Neural progenitor cell (in vitro differentiated cells): ENCODE data around the gene FAM83F. TPM values are rescaled to one million over a fixed set of nuclear protein-coding genes. Genes with fewer than 3 reads are reported as not detected.

ENCODE experiments used
- DNase-seq: peaks from one replicate; pipeline ENCODE4 v3.0.0-alpha.2; 2016; ENCODE audit warnings: low spot score
- H2AFZ ChIP-seq: fragments of 200-600 bp; sonication (generic); replicated peaks from 2 replicates; pipeline ENCODE4 v1.6.1; 2016; ENCODE audit warnings: antibody characterized with exemption
- H3F3A ChIP-seq: fragments of 200-600 bp; sonication (generic); 2 replicates; pipeline ENCODE4 v1.6.1; 2016; ENCODE audit warnings: antibody characterized with exemption, low read depth
- H3K27ac ChIP-seq: fragments of 200-600 bp; sonication (generic); 2 replicates; pipeline ENCODE4 v1.5.1; 2016; ENCODE audit warnings: mild to moderate bottlenecking
- H3K27me3 ChIP-seq: fragments of 200-600 bp; sonication (generic); 2 replicates; pipeline ENCODE4 v1.6.1; 2016; ENCODE audit warnings: mild to moderate bottlenecking, moderate library complexity
- H3K36me3 ChIP-seq: fragments of 200-600 bp; sonication (generic); 2 replicates; pipeline ENCODE4 v1.5.1; 2016
- H3K4me1 ChIP-seq: fragments of 200-600 bp; sonication (generic); 2 replicates; pipeline ENCODE4 v1.6.1; 2016; ENCODE audit warnings: mixed run types
- H3K4me2 ChIP-seq: fragments of 200-600 bp; sonication (generic); 2 replicates; pipeline ENCODE4 v1.6.1; 2016
- H3K4me3 ChIP-seq: fragments of 200-600 bp; sonication (generic); 2 replicates; pipeline ENCODE4 v1.5.1; 2016
- H3K79me2 ChIP-seq: fragments of 200-600 bp; sonication (generic); 2 replicates; pipeline ENCODE4 v1.6.1; 2016; ENCODE audit warnings: low read depth
- H3K9ac ChIP-seq: fragments of 200-600 bp; sonication (generic); 2 replicates; pipeline ENCODE4 v1.6.1; 2016
- H3K9me3 ChIP-seq: fragments of 200-600 bp; sonication (generic); 2 replicates; pipeline ENCODE4 v1.5.1; 2016; ENCODE audit warnings: low read depth
- H4K20me1 ChIP-seq: fragments of 200-600 bp; sonication (generic); 2 replicates; pipeline ENCODE4 v1.6.1; 2016; ENCODE audit warnings: low read depth
- H3K27ac Mint-ChIP-seq: 3 replicates; pipeline ENCODE4 v1.8.0; 2021; ENCODE audit warnings: mixed read lengths
- H3K27me3 Mint-ChIP-seq: 2 replicates; pipeline ENCODE4 v1.8.0; 2022; ENCODE audit warnings: low read depth, mild to moderate bottlenecking, inconsistent platforms, moderate library complexity, mixed read lengths; ENCODE audit not compliant: insufficient read depth
- H3K36me3 Mint-ChIP-seq: 3 replicates; pipeline ENCODE4 v1.8.0; 2021; ENCODE audit warnings: mixed read lengths
- H3K4me1 Mint-ChIP-seq: 3 replicates; pipeline ENCODE4 v1.8.0; 2021; ENCODE audit warnings: mixed read lengths
- H3K4me3 Mint-ChIP-seq: 3 replicates; pipeline ENCODE4 v1.8.0; 2021; ENCODE audit warnings: mild to moderate bottlenecking, moderate library complexity, mixed read lengths
- H3K9me3 Mint-ChIP-seq: 3 replicates; pipeline ENCODE4 v1.8.0; 2020; ENCODE audit warnings: mixed read lengths
- EZH2 ChIP-seq: fragments of 200-600 bp; sonication (generic); IDR thresholded peaks from 2 replicates; pipeline ENCODE4 v1.6.1; 2017; ENCODE audit warnings: antibody characterized with exemption, mild to moderate bottlenecking, moderate library complexity
- EZH2phosphoT487 ChIP-seq: fragments of 200-600 bp; sonication (generic); IDR thresholded peaks from 2 replicates; pipeline ENCODE4 v1.6.1; 2017; ENCODE audit warnings: antibody characterized with exemption
- total RNA-seq: library from RNA; depleted of rRNA; stranded (reverse); fragments of >200 nt; gene quantifications from 2 replicates; pipeline ENCODE4 v1.2.3, GENCODE V29; 2015; ENCODE audit warnings: low replicate concordance
- TF ChIP-seq, protein P1 (sequence below): fragments of 200-600 bp; sonication (generic); IDR thresholded peaks from 2 replicates; pipeline ENCODE4 v1.5.1; 2017; ENCODE audit warnings: antibody characterized with exemption, mild to moderate bottlenecking

FAM83F gene
- total RNA-seq, 1 donor from 2014 or later: 0.09 TPM

DNA sequence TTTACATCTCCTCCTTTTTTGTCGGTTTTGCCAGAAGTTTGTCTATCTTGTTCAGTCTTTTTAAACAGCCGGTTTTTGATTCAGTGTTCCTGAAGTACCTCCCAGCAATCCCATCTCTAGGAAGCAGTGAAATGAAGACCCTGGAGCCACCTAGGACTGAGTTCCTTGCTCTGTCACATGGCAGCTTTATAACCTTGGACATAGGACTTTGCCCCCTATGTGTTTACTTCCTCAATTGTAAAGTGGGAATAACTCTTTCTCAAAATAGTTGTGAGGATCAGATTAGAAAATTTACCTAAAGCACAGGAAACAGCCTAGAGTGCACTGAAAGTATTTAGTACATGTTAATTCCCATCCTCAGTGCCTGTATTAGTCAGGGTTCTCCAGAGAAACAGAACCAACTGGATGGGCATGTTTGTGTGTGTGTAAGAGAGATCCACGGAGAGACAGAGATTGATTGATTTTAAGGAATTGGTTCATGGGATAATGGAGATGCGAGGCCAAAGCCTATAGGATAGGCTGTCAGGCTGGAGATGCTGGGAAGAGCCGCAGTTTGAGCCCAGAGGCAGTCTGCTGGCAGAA lies 20.0 kb downstream of the FAM83F start:
- no peaks in the 10 kb centered on the region for H3K79me2 ChIP-seq
- Mint-ChIP-seq H3K9me3 (no peaks in the 10 kb centered on the region), H3K36me3 (no peaks in the 10 kb centered on the region), H3K27me3 (peaks cover 12% of the 10 kb centered on the region), H3K4me1 (peaks cover 26% of the 10 kb centered on the region), H3K4me3 (no peak overlapping the region), H3K27ac (no peak overlapping the region)
- H3K4me3 ChIP-seq: no peak overlapping the region
- no peaks in the 10 kb centered on the region for H3K27me3 ChIP-seq
- no peak for DNase-seq
- H3K9me3 ChIP-seq: no peaks in the 10 kb centered on the region
- peaks cover 1% of the 10 kb centered on the region for H4K20me1 ChIP-seq
- no peak overlapping the region for H2AFZ ChIP-seq
- H3F3A ChIP-seq: peaks cover 13% of the 10 kb centered on the region
- H3K36me3 ChIP-seq: no peaks in the 10 kb centered on the region
- H3K9ac ChIP-seq: no peak overlapping the region
- no peak for TF ChIP-seq EZH2phosphoT487
- TF ChIP-seq, protein P1, sequence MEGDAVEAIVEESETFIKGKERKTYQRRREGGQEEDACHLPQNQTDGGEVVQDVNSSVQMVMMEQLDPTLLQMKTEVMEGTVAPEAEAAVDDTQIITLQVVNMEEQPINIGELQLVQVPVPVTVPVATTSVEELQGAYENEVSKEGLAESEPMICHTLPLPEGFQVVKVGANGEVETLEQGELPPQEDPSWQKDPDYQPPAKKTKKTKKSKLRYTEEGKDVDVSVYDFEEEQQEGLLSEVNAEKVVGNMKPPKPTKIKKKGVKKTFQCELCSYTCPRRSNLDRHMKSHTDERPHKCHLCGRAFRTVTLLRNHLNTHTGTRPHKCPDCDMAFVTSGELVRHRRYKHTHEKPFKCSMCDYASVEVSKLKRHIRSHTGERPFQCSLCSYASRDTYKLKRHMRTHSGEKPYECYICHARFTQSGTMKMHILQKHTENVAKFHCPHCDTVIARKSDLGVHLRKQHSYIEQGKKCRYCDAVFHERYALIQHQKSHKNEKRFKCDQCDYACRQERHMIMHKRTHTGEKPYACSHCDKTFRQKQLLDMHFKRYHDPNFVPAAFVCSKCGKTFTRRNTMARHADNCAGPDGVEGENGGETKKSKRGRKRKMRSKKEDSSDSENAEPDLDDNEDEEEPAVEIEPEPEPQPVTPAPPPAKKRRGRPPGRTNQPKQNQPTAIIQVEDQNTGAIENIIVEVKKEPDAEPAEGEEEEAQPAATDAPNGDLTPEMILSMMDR: no peak
- TF ChIP-seq EZH2: no peak
- peaks cover 10% of the 10 kb centered on the region for H3K4me1 ChIP-seq
- no peak overlapping the region for H3K27ac ChIP-seq
- no peak overlapping the region for H3K4me2 ChIP-seq

DNA sequence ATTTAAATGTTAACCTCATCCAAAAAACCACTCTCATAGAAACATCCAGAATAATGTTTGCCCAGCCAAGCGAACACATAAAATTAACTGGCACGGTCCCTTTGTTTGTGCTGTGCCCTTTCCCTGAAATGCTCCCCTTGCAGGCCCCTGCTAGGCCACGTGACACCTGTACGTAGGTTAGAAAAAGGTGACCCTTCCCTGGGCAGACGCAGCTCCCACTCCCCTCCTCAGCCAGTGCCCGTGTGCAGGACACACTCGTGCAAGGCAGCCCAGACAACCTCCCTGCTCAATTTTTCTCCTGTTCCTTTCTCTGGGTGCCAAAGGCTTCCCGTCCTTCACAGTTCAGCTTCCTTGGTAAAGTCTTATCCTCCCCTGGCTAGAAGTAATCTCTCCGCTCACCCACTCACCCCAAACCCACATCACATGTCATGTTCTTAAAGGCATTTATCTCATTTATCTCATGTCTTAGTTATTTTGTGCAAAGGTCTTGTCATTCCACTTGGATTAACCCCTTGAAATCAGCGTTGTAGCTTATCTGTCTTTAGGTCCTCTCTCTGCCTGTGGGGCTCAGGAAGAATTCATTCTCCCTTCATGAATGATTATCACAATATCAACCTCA lies 20.7 kb downstream of the FAM83F start:
- no peak overlapping the region for H3K9ac ChIP-seq
- no peaks in the 10 kb centered on the region for H3K36me3 Mint-ChIP-seq
- H3F3A ChIP-seq: peaks cover 6% of the 10 kb centered on the region
- no peaks in the 10 kb centered on the region for H3K36me3 ChIP-seq
- H4K20me1 ChIP-seq: no peaks in the 10 kb centered on the region
- H3K27me3 ChIP-seq: no peaks in the 10 kb centered on the region
- no peak overlapping the region for H3K27ac Mint-ChIP-seq
- H3K27me3 Mint-ChIP-seq: peaks cover 9% of the 10 kb centered on the region
- H3K4me3 Mint-ChIP-seq: no peak overlapping the region
- TF ChIP-seq, protein P1: no peak
- no peak for TF ChIP-seq EZH2phosphoT487
- no peak for TF ChIP-seq EZH2
- H3K4me2 ChIP-seq: no peak overlapping the region
- H2AFZ ChIP-seq: no peak overlapping the region
- no peak overlapping the region for H3K27ac ChIP-seq
- no peaks in the 10 kb centered on the region for H3K9me3 Mint-ChIP-seq
- no peaks in the 10 kb centered on the region for H3K9me3 ChIP-seq
- peaks cover 3% of the 10 kb centered on the region for H3K4me1 ChIP-seq
- DNase-seq: no peak
- no peak overlapping the region for H3K4me3 ChIP-seq
- H3K79me2 ChIP-seq: no peaks in the 10 kb centered on the region
- peaks cover 19% of the 10 kb centered on the region for H3K4me1 Mint-ChIP-seq

DNA sequence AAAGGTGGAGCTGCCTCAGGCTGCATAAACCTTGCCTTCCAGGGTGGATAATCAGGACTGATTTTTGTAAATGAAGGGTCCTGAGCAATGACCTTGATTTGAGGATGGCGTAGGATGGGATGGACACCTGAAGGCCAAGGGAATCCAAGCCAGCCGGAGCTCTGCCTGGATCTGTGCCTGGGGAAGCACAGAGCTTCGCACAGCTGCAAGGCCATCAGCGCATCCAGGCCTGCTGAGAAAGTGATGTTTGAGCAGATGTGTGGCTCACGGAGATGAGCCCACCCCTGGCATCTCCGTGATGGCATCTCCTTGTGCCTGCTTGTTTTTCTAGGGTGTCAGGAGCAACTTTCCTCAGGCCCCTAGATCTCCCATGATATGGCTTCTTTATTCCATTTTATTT lies 23.3 kb downstream of the FAM83F start:
- H3K4me1 Mint-ChIP-seq: peaks cover 12% of the 10 kb centered on the region
- no peak overlapping the region for H3K4me3 Mint-ChIP-seq
- H3K36me3 Mint-ChIP-seq: no peaks in the 10 kb centered on the region
- no peak for TF ChIP-seq EZH2
- no peak for TF ChIP-seq EZH2phosphoT487
- TF ChIP-seq, protein P1: no peak
- H2AFZ ChIP-seq: no peak overlapping the region
- H3K79me2 ChIP-seq: no peaks in the 10 kb centered on the region
- no peaks in the 10 kb centered on the region for H3K9me3 Mint-ChIP-seq
- H3K27me3 Mint-ChIP-seq: peaks cover 2% of the 10 kb centered on the region
- H3K4me3 ChIP-seq: no peak overlapping the region
- H3K9ac ChIP-seq: no peak overlapping the region
- no peaks in the 10 kb centered on the region for H3K27me3 ChIP-seq
- H3K9me3 ChIP-seq: no peaks in the 10 kb centered on the region
- no peaks in the 10 kb centered on the region for H4K20me1 ChIP-seq
- H3K4me2 ChIP-seq: no peak overlapping the region
- no peak for DNase-seq
- H3K36me3 ChIP-seq: no peaks in the 10 kb centered on the region
- H3K4me1 ChIP-seq: no peaks in the 10 kb centered on the region
- H3K27ac ChIP-seq: no peak overlapping the region
- H3F3A ChIP-seq: no peaks in the 10 kb centered on the region
- no peak overlapping the region for H3K27ac Mint-ChIP-seq
